Epithelial cell of esophagus (primary cell): Measurements from ENCODE around the gene IL24.
"Not testable (repeated sequence)": the region's sequence is repeated elsewhere in the genome, so short reads cannot be mapped to it uniquely, and the experiment has no call there.

Experiments used
- DNase-seq: peaks from one replicate; pipeline ENCODE4 v3.0.0; 2010; ENCODE audit warnings: low read depth
- H3K4me3 ChIP-seq: 2 replicates; pipeline ENCODE4 v1.5.1; 2011; ENCODE audit warnings: mild to moderate bottlenecking, low read length, control low read depth
- CTCF ChIP-seq: IDR thresholded peaks from 2 replicates; pipeline ENCODE4 v1.5.1; 2011; ENCODE audit warnings: low read depth, mild to moderate bottlenecking, low read length, control low read depth, inconsistent platforms; ENCODE audit not compliant: insufficient read depth; ENCODE audit errors: missing control alignments

Gene IL24

DNA sequence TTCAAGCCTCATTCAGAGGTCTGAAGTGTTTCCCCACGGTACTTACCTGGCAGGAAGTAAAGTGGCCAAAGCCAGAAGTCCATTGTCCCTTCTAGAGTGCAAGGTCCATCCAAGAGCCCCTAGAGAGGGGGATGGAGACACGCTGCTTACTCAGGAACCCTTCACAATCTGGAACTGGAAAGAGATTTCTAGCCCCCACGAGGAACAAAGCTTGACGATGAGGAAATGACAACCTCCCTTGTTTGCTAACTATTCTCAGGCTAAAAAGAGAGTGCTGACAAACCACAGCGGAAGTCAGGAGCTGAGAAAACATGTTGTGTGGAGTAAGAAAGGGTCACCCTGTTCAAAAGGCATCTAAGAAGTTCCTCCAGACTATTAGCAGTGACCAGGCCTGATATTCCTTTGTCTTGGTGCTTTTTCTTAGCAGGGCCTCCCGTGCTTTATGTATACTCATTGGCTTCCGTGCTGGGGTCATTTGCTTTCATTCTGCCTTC is 24.6 kb downstream of the IL24 start, which contains the start of gene FCMR:
TSS of gene FCMR (minus strand) at position 170 of the 494 bp plus-strand sequence. CDS start at position 83, 87 bp downstream.
- no peak for TF ChIP-seq CTCF
- peak; percentile 32 for DNase-seq
- no peak within 1 kb of the TSS for H3K4me3 ChIP-seq

GRCh38 chr1:206922524-206922923 is 25.3 kb downstream of the IL24 start:
- no peak for DNase-seq
- TF ChIP-seq CTCF = no peak
- H3K4me3 ChIP-seq = no peak overlapping the region

GRCh38 chr1:206923009-206923960 is 26.0 kb downstream of the IL24 start:
- DNase-seq = no peak
- no peak overlapping the region for H3K4me3 ChIP-seq
- TF ChIP-seq CTCF = no peak

DNA sequence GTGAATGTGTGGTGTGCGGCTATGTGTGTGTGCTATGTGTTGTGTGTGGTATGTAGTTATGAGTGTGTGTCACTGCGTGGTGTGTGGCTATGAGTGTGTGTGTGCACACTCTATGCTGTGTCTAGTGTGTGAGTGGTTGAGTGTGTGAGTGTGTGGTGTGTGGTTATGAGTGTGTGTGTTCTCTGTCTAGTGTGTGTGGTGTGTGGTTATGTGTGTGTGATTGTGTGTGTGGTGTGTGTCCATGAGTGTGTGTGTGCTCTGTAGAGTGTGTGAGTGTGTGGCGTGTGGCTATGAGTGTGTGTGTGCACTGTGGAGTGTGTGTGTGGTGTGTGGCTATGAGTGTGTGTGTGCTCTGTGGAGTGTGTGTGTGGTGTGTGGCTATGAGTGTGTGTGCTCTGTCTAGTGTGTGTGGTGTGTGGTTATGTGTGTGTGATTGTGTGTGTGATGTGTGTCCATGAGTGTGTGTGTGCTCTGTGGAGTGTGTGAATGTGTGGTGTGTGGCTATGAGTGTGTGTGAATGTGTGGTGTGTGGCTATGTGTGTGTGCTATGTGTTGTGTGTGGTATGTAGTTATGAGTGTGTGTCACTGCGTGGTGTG is 26.8 kb downstream of the IL24 start:
- not testable (repeated sequence) for DNase-seq, H3K4me3 ChIP-seq

DNA sequence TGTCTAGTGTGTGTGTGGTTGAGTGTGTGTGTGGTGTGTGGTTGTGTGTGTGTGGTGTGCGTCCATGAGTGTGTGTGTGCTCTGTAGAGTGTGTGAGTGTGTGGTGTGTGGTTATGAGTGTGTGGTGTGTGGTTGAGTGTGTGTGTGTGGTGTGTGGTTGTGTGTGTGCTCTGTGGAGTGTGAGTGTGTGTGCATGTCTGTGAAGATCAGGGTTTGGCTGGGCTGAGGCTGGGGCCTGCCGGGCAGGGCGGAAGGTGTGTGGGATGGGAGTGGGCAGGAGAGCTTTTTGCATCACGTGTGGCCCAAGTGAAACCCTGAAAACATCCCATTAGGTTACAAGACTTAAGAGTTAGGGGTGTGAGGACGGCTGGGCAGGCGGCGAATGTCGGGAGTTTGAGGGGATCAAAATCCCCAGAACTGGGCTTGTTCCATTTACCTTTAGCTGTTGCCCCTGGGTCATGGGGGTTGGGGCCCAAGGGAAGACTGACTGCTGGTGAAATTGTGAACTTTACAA is 27.4 kb downstream of the IL24 start:
- no peak for TF ChIP-seq CTCF
- no peak for DNase-seq
- no peak overlapping the region for H3K4me3 ChIP-seq

GRCh38 chr1:206925106-206925736 is 28.0 kb downstream of the IL24 start:
- no peak for DNase-seq
- TF ChIP-seq CTCF = no peak

DNA sequence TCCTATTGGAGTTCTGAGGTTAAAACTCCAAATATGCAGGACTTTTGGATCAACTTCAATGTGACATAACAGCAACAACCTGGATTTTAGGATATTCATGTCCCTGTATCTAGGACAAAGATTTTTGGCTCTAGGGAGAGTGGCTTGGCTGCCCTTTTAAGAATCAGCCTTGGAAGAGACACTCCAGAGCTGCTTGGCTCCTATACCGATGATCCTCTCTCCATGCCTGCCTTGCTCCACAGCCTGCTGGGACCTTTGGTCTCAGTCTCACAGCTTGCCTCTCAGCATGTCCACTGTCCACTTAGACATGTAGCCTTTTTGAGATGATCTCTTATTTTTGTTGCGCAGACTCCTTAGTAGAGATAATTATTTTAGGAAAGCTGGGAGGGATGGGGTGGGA is 29.0 kb downstream of the IL24 start:
- no peak overlapping the region for H3K4me3 ChIP-seq
- DNase-seq = no peak
- no peak for TF ChIP-seq CTCF

More at GRCh38 chr1:206925106-206925736, 28.0 kb downstream of the IL24 start:
- H3K4me3 ChIP-seq = no peak overlapping the region
